ENCODE results near the gene SPINK13.
"Not testable (repeated sequence)": the region's sequence is repeated elsewhere in the genome, so short reads cannot be mapped to it uniquely, and the experiment has no call there.

SPINK13 gene

GRCh38 chr5:148268566-148268965 lies at the start of gene SPINK13:
TSS of gene SPINK13 (plus strand) at chr5:148268794. CDS start at chr5:148270073, 1,279 bp downstream.
- DNase-seq (ENCODE audit: low spot score): no peak

GRCh38 chr5:148221508-148221907 lies 47.1 kb upstream of the SPINK13 start:
- no peak for DNase-seq (ENCODE audit: low spot score)

GRCh38 chr5:148224117-148224742 lies 44.4 kb upstream of the SPINK13 start:
- no peak for DNase-seq (ENCODE audit: low spot score)

- DNase-seq (ENCODE audit: low spot score): no peak
These were observed 40.1 kb upstream of the SPINK13 start for GRCh38 chr5:148228392-148228984.

GRCh38 chr5:148229840-148230239 lies 38.8 kb upstream of the SPINK13 start:
- DNase-seq (ENCODE audit: low spot score): no peak

GRCh38 chr5:148230240-148230639 lies 38.4 kb upstream of the SPINK13 start:
- DNase-seq (ENCODE audit: low spot score): no peak

- no peak for DNase-seq (ENCODE audit: low spot score)
These were observed 30.7 kb upstream of the SPINK13 start for GRCh38 chr5:148237785-148238417.

- DNase-seq (ENCODE audit: low spot score): no peak
These were observed 30.2 kb upstream of the SPINK13 start, which contains the start of gene MARCOL for GRCh38 chr5:148238418-148238794. TSS of gene MARCOL (plus strand) at chr5:148238525. CDS start at chr5:148238598, 73 bp downstream.

GRCh38 chr5:148248894-148249293 lies 19.7 kb upstream of the SPINK13 start:
- DNase-seq (ENCODE audit: low spot score): no peak

GRCh38 chr5:148255456-148255855 lies 13.1 kb upstream of the SPINK13 start:
- no peak for DNase-seq (ENCODE audit: low spot score)

GRCh38 chr5:148259288-148259687 lies 9.3 kb upstream of the SPINK13 start:
- DNase-seq (ENCODE audit: low spot score): no peak

- no peak for DNase-seq (ENCODE audit: low spot score)
These were observed 7.4 kb upstream of the SPINK13 start for GRCh38 chr5:148261221-148261620.

- DNase-seq (ENCODE audit: low spot score): no peak
These were observed 632 bp upstream of the SPINK13 start for GRCh38 chr5:148267962-148268361.

GRCh38 chr5:148275129-148275528 lies 6.5 kb downstream of the SPINK13 start:
- not testable (repeated sequence) for DNase-seq (ENCODE audit: low spot score)

- not testable (repeated sequence) for DNase-seq (ENCODE audit: low spot score)
These were observed 12.3 kb downstream of the SPINK13 start for GRCh38 chr5:148280893-148281292.

GRCh38 chr5:148281336-148281735 lies 12.7 kb downstream of the SPINK13 start:
- DNase-seq (ENCODE audit: low spot score): not testable (repeated sequence)

- DNase-seq (ENCODE audit: low spot score): no peak
These were observed 21.9 kb downstream of the SPINK13 start for GRCh38 chr5:148290271-148291195.

- no peak for DNase-seq (ENCODE audit: low spot score)
These were observed 29.1 kb downstream of the SPINK13 start for GRCh38 chr5:148297731-148298130.

GRCh38 chr5:148306446-148306845 lies 37.9 kb downstream of the SPINK13 start:
- no peak for DNase-seq (ENCODE audit: low spot score)

GRCh38 chr5:148309019-148309418 lies 40.4 kb downstream of the SPINK13 start:
- no peak for DNase-seq (ENCODE audit: low spot score)

- DNase-seq (ENCODE audit: low spot score): no peak
These were observed 41.2 kb downstream of the SPINK13 start for GRCh38 chr5:148309746-148310145.

GRCh38 chr5:148311484-148311883 lies 42.9 kb downstream of the SPINK13 start:
- no peak for DNase-seq (ENCODE audit: low spot score)

All from CD4-positive, alpha-beta T cell treated with Interleukin-6 at 100 ng/mL for 8 hours (primary cell).